T-helper 1 cell treated with Interleukin-12 subunit alpha and Interleukin-12 subunit beta and Interleukin-4 antibody, amounts not matched to agents 30 μg/mL and 1 μg/mL, for 36 hours (primary cell): ENCODE measurements around the gene ZNF519.
"Not testable (repeated sequence)": the region's sequence is repeated elsewhere in the genome, so short reads cannot be mapped to it uniquely, and the experiment has no call there.

ENCODE experiments used
- H3K27ac Mint-ChIP-seq: one replicate; pipeline ENCODE4 v1.8.0; 2021; ENCODE audit warnings: mild to moderate bottlenecking, mixed read lengths
- H3K27me3 Mint-ChIP-seq: one replicate; pipeline ENCODE4 v1.8.0; 2021; ENCODE audit warnings: low read depth, mixed read lengths
- H3K36me3 Mint-ChIP-seq: one replicate; pipeline ENCODE4 v1.8.0; 2021; ENCODE audit warnings: low read depth, mixed read lengths
- H3K4me1 Mint-ChIP-seq: one replicate; pipeline ENCODE4 v1.8.0; 2021; ENCODE audit warnings: low read depth, mixed read lengths
- H3K4me3 Mint-ChIP-seq: one replicate; pipeline ENCODE4 v1.8.0; 2021; ENCODE audit warnings: mild to moderate bottlenecking, moderate library complexity, mixed read lengths
- H3K9me3 Mint-ChIP-seq: one replicate; pipeline ENCODE4 v1.8.0; 2021; ENCODE audit warnings: mixed read lengths

The ZNF519 gene

DNA sequence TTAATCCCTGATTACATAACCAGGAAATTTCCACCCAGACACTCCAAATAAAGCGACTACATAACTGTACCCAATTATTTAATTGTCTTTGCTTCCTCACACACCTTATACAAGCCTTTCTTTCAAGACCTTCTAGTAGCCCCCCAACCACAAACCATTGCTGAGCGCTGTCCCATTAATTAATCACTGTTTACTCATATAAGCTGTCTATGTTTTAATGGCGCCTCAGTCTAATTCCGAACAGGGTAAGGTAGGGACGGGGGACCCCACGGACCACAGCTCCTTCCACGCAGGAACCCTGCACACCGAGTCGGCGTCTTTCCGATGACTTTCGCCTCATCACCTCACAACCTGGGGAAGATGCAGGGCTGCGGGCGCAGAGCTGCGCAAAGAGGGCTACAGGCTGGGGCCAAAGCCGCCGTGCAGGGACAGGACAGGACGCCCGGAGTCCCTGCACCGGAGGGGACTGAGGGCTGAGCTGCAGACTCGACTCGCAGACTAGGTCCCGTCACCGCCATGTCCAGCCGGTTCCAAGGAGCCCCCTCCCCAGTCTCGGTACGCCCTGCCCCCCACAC lies 452 bp downstream of the ZNF519 start:
- Mint-ChIP-seq H3K4me3 (peak overlapping the region; percentile 90), H3K27ac (peak overlapping the region; percentile 87), H3K4me1 (peaks cover 16% of the 10 kb centered on the region)
- not testable (repeated sequence) for H3K9me3 Mint-ChIP-seq, H3K27me3 Mint-ChIP-seq, H3K36me3 Mint-ChIP-seq

DNA sequence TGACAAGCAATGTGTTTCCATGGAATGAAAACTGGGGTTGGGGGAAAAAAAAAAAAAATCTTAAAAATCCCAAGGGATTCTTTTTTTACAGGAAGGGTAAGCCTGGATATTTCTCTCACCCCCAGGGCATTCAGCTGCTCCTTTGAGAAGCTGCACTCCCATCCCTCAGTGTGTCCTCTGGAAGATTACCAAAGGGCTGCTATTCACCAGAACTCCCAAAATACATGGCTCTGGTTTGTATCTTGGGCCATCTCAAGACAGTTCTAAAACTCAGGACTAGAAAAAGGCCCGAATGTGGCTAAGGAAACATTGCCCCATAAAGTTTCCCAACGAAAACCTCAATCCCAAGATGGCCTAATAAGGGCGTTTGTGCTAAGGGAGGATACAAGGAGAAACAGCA lies 1.4 kb downstream of the ZNF519 start:
- Mint-ChIP-seq H3K4me1 (peaks cover 16% of the 10 kb centered on the region), H3K4me3 (peak overlapping the region; percentile 60)

DNA sequence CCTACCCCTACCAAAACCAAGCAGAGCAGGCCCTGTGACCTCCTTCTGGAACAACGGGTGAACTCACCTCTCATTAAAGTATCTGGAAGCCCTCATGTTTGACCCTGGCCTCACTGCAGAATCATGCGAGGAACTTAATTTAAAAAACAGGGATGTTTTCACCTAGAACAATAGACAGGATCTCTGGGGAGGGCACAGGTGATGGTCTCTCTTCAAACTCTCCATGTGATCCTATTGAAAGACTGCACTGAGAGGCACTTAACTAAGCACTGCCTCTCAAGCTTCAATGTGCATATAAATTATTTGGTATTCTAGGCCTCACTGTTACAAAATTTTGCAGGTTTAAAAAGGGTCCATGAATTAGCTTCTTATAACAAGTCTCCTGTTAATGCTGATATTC lies 7.5 kb downstream of the ZNF519 start:
- no peaks in the 10 kb centered on the region for H3K9me3 Mint-ChIP-seq
- H3K4me3 Mint-ChIP-seq = no peak overlapping the region
- H3K4me1 Mint-ChIP-seq = peaks cover 9% of the 10 kb centered on the region
- H3K27me3 Mint-ChIP-seq = no peaks in the 10 kb centered on the region
- peaks cover 9% of the 10 kb centered on the region for H3K36me3 Mint-ChIP-seq
- no peak overlapping the region for H3K27ac Mint-ChIP-seq

More for the DNA sequence above, 1.4 kb downstream of the ZNF519 start:
- not testable (repeated sequence) for H3K36me3 Mint-ChIP-seq, H3K27ac Mint-ChIP-seq, H3K27me3 Mint-ChIP-seq, H3K9me3 Mint-ChIP-seq

DNA sequence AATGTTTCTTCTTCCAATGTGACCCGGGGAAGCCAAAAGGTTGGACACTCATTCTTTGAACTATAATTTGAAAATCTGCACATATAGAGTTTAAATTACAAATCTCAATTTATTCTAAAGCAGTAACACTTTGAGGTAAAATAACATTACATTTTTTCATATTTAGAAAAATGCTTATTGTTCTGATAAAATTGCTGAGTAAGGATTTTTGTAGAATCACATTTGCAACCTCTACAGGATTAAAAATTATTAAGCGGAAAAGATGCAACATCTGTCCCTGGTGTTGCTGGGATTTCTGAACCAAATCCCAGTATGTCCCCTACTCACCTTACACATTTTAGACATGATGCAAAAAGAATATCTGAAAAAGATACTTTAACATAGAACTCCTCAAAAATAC lies 10.1 kb downstream of the ZNF519 start:
- no peak overlapping the region for H3K27ac Mint-ChIP-seq
- no peak overlapping the region for H3K4me3 Mint-ChIP-seq
- no peaks in the 10 kb centered on the region for H3K27me3 Mint-ChIP-seq
- peaks cover 2% of the 10 kb centered on the region for H3K4me1 Mint-ChIP-seq
- peaks cover 4% of the 10 kb centered on the region for H3K9me3 Mint-ChIP-seq
- H3K36me3 Mint-ChIP-seq = peaks cover 23% of the 10 kb centered on the region

DNA sequence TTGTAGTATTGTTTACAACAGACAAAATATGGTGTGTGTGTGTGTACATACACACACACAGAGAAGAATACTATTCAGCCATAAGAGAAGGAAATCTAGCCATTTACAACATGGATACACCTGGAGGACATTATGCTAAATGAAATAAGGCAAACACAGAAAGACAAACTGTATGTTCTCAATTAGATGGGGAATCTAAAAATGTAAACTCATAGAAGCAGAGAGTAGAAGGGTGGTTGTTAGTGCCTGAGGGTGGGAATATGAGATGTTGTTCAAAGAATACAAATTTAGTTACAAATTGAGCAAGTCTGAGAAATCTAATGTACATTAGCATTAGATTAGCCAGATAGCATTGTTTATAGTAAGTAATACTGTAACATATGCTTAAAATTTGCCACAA lies 11.3 kb downstream of the ZNF519 start:
- H3K9me3 Mint-ChIP-seq = peaks cover 9% of the 10 kb centered on the region
- H3K27me3 Mint-ChIP-seq = no peaks in the 10 kb centered on the region
- no peak overlapping the region for H3K27ac Mint-ChIP-seq
- no peak overlapping the region for H3K4me3 Mint-ChIP-seq
- peaks cover 23% of the 10 kb centered on the region for H3K36me3 Mint-ChIP-seq
- H3K4me1 Mint-ChIP-seq = peaks cover 2% of the 10 kb centered on the region

DNA sequence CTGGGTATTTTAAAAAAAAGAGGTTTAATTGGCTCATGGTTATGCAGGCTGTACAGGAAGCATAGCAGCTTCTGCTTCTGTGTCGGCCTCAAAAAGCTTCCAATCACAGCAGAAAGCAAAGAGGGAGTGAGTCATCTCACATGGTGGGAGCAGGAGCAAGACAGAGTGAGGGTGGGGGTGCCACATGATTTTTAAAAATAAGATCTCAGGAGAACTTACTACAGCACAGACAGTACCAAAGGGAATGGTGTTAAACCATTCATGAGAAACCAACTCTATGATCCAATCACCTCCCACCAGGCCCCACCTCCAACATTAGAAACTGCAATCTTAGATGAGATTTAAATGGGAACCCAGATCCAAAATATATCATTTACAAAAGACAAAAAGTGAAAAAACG lies 14.6 kb downstream of the ZNF519 start:
- Mint-ChIP-seq H3K27me3 (no peaks in the 10 kb centered on the region), H3K36me3 (peaks cover 24% of the 10 kb centered on the region), H3K4me3 (no peak overlapping the region), H3K9me3 (peaks cover 19% of the 10 kb centered on the region), H3K4me1 (peaks cover 2% of the 10 kb centered on the region), H3K27ac (no peak overlapping the region)

DNA sequence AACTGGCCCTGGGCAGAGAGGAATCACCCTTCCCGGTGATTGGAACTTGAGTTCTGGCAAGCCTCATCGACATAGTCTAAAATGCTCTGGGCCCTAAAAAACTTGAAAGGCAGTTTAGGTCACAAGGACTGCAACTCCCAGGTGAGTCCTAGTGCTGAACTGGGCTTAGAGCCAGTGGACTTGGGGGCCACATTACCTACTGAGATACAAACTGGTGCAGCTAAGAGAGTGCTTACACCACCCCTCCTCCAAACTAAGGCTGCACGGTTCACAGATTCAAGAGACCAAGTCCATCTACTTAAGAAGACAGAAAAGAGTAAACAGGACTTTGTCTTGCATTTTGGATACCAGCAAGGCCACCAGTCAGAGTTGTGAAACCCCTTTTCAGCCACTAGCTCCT lies 25.3 kb downstream of the ZNF519 start:
- no peak overlapping the region for H3K27ac Mint-ChIP-seq
- H3K4me1 Mint-ChIP-seq = no peaks in the 10 kb centered on the region
- H3K9me3 Mint-ChIP-seq = peaks cover 63% of the 10 kb centered on the region
- H3K36me3 Mint-ChIP-seq = peaks cover 38% of the 10 kb centered on the region
- no peak overlapping the region for H3K4me3 Mint-ChIP-seq
- H3K27me3 Mint-ChIP-seq = no peaks in the 10 kb centered on the region

DNA sequence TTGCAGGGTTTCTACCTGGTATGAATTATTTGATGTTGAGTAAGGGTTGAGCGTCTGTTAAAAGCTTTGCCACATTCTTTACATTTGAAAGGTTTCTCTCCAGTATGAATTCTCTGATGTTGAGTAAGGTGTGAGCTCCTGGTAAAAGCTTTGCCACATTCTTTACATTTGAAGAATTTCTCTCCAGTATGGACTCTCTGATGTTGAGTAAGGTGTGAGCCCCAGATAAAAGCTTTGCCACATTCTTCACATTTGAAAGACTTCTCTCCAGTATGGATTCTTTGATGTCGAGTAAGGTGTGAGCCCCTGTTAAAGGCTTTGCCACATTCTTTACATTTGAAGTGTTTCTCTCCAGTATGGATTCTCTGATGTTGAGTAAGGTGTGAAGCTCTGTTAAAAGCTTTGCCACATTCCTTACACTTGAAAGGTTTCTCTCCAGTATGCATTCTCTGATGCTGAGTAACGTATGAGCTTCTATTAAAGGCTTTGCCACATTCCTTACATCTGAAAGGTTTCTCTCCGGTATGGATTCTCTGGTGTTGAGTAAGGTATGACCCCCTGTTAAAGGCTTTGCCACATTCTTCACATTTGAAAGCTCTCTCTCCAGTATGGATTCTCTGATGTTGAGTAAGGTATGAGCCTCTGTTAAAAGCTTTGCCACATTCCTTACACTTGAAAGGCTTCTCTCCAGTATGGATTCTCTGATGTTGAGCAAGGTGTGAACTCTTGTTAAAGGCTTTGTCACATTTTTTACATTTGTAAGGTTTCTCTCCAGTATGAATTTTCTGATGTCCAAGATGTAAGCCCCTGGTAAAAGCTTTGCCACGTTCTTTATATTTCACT lies 27.1 kb downstream of the ZNF519 start:
- H3K4me1 Mint-ChIP-seq = peaks cover 9% of the 10 kb centered on the region
- no peaks in the 10 kb centered on the region for H3K27me3 Mint-ChIP-seq
- H3K9me3 Mint-ChIP-seq = peaks cover 64% of the 10 kb centered on the region
- H3K4me3 Mint-ChIP-seq = no peak overlapping the region
- peaks cover 47% of the 10 kb centered on the region for H3K36me3 Mint-ChIP-seq
- H3K27ac Mint-ChIP-seq = no peak overlapping the region

DNA sequence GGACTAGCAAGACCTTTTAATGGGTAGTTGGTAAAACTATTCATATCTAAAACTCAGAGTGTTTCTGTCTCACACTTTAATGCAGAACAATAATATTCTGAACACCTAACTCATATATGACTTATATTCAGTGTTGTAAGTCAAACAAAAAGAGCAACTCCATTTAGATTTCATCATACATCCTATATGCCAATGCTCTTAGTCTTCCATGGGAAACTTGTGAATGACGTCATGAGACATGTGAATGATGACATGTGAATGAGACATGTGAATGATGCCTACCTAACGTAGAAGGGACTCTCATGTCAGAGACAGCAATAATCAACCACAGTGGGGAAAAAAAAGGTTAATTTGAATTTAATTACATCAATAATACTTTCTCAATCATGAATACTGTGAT lies 28.0 kb downstream of the ZNF519 start:
- Mint-ChIP-seq H3K27ac (no peak overlapping the region), H3K9me3 (peaks cover 58% of the 10 kb centered on the region), H3K36me3 (peaks cover 47% of the 10 kb centered on the region), H3K4me1 (peaks cover 9% of the 10 kb centered on the region), H3K4me3 (no peak overlapping the region), H3K27me3 (no peaks in the 10 kb centered on the region)

DNA sequence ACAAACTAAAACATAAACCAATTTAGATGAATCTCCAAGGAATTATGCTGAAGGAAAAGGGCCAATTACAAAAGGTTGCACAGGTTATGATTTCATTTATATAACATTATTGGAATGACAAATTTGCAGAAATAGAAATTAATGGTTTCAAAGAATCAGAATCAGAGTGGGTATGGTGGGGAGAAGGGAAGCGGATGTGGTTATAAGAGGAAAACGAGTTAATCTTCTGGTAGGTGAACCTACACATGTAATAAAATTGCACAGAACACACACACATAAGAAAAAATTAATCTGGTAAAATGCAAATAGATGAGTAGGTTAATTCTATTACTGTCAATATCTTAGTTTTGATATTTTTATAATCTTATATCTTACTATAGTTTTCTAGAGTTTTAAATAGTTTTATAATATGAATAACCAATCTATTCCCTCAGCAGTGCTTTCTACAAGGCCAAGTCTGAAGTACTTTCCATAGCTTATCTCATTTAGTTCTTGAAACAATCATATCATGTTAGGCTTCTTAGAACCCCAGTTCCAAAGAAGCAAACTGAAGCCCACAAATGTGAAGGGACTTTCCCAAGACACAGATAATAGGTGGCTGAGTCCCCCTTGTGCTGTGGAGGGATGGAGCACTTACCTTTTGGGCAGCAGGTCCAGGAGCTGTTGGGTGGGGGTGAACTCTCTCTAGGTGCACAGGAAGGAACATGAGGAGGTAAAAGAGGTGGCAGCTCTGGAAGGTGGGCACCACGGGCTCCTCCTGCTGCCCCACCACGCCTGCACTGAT lies 31.5 kb downstream of the ZNF519 start:
- peaks cover 42% of the 10 kb centered on the region for H3K36me3 Mint-ChIP-seq
- H3K27me3 Mint-ChIP-seq = no peaks in the 10 kb centered on the region
- H3K4me1 Mint-ChIP-seq = peaks cover 9% of the 10 kb centered on the region
- H3K4me3 Mint-ChIP-seq = peak overlapping the region; percentile 31
- H3K9me3 Mint-ChIP-seq = peaks cover 35% of the 10 kb centered on the region
- H3K27ac Mint-ChIP-seq = peak overlapping the region; percentile 29

DNA sequence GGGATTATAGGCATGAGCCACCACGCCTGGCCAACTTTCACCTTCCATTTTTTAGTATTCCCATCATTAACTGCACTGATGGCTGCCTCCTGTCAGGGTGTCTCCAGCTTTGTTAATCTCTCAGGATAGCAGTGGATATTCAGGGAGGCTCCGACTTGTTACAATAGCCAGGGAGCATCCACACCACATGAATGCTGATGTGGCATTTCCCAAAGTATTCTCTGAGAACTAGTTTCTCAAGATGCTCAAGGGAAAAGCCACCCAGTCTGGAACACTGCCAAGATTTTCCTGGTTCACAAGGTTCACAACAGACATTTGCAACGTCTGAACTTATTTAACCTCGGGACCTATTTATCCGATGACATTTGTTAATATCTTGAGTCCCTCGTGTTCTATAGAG lies 33.8 kb downstream of the ZNF519 start:
- peaks cover 9% of the 10 kb centered on the region for H3K4me1 Mint-ChIP-seq
- H3K9me3 Mint-ChIP-seq = peaks cover 17% of the 10 kb centered on the region
- no peak overlapping the region for H3K4me3 Mint-ChIP-seq
- peaks cover 28% of the 10 kb centered on the region for H3K36me3 Mint-ChIP-seq
- H3K27me3 Mint-ChIP-seq = no peaks in the 10 kb centered on the region
- no peak overlapping the region for H3K27ac Mint-ChIP-seq

DNA sequence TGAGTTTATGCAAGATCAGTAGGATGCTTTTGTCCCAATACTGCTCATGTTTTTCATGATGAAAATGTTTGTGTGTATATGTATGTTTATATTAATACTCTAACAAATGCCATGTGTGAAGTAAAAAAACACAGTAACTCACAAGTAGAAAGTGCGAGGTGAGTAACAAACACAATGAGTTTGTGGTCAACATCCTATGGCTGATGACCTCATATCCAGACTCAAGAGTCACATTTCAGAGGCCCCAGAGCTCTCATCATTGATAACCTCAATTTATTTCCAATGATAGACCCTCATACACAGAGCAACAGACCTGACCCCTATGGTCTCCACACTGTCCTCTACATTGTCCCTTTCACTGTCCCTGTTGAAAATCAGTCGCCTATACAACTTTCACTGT lies 34.5 kb downstream of the ZNF519 start:
- H3K27me3 Mint-ChIP-seq = no peaks in the 10 kb centered on the region
- H3K36me3 Mint-ChIP-seq = peaks cover 23% of the 10 kb centered on the region
- H3K4me1 Mint-ChIP-seq = peaks cover 9% of the 10 kb centered on the region
- no peak overlapping the region for H3K27ac Mint-ChIP-seq
- peaks cover 13% of the 10 kb centered on the region for H3K9me3 Mint-ChIP-seq
- no peak overlapping the region for H3K4me3 Mint-ChIP-seq

DNA sequence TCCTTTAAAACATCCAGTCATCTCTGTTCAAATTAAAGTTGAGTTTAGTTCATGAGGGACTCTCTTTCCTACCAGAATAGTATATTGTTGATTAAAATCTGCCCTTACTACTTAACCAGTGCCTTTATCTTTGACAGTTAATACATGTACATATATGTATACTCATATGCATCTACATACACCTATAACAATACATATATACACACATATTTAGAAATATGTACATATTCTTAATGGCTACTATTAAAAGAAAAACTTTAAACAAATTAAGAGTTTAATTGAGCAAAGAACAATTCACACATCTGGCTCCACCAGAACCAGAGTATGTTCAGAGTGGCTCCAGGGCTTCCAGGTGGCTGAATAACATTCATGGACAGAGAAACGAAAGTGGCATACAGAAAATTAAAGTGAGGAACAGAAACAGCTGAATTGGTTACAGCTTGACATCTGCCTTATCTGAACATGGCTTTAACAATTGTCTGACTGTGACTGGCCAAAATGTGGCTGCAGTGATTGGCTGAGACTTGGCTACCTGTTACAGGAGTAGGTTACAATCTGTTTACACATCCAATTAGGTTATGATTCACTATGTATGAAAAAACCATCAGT lies 38.8 kb downstream of the ZNF519 start:
- H3K27me3 Mint-ChIP-seq = no peaks in the 10 kb centered on the region
- H3K36me3 Mint-ChIP-seq = peaks cover 5% of the 10 kb centered on the region
- H3K27ac Mint-ChIP-seq = no peak overlapping the region
- no peaks in the 10 kb centered on the region for H3K4me1 Mint-ChIP-seq
- no peak overlapping the region for H3K4me3 Mint-ChIP-seq
- H3K9me3 Mint-ChIP-seq = no peaks in the 10 kb centered on the region

DNA sequence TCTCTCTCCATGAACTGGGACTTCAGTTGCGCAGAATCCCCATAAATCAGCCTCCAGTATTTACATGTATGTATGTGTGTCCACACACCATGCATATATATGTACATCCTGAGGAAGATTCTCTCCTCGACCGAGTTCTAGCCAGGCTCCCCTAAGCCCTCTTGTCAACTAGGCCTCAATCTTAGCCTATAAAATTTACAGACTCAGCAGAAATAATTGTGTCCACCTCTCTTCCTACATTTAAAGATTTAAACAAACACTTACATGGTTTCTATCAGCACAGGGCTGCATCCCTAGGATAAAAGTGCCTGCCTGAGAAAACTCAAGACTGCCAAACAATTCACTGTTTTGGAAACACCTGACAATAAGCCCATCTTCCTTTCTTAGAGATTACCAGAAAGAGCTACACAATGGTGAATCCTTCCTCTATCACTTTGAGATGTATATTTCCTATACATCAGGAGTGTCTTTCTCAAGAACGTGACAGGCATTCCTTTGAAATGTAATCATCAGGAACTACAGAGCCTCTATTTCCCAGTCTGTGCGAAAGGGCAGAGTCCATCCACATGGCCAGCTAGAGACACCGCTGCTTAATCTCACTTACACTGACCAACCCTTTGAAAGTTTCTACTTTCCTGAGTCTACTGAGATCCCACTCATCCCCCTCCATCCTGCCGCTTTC lies 39.5 kb downstream of the ZNF519 start:
- no peak overlapping the region for H3K4me3 Mint-ChIP-seq
- peaks cover 5% of the 10 kb centered on the region for H3K36me3 Mint-ChIP-seq
- H3K27me3 Mint-ChIP-seq = no peaks in the 10 kb centered on the region
- no peak overlapping the region for H3K27ac Mint-ChIP-seq
- H3K4me1 Mint-ChIP-seq = no peaks in the 10 kb centered on the region
- no peaks in the 10 kb centered on the region for H3K9me3 Mint-ChIP-seq
